ENCODE data around the gene DNPEP. TPM values are rescaled to one million over a fixed set of nuclear protein-coding genes. Genes with fewer than 3 reads are reported as not detected.

The DNPEP gene
- total RNA-seq, 1 donor from 2014 or later, result 19.8 TPM

DNA sequence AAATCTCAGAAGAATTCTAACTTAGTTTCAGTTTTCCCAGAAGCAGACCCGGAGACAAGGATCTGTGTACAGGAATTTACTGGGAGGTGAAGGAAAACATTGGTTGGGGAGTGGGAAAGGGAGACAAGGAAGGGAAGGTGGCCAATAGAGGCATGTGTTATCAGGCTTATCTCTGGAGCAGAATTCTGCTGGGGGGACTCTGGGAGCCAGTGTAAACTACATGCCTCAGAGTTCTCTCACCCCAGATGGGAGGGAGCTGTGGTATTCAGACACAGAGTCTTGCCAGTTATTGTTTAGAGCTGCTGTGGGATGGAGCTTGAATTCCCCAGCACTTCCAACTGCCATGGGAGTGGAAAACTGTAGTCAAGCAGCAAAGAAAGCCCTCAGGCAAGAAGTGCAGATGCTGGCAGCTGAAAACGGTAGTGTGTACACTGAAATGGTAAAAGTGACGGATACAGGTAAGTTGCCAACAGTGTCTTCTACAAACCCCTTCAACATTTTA, 19.0 kb downstream of the DNPEP start:
- no peak overlapping the region for H3K27ac Mint-ChIP-seq (ENCODE audit: unreplicated experiment)
- peaks cover 2% of the 10 kb centered on the region for H3K9me3 Mint-ChIP-seq (ENCODE audit: unreplicated experiment)
- H3K4me3 Mint-ChIP-seq (ENCODE audit: unreplicated experiment), result no peak overlapping the region
- no peak for DNase-seq
- H3K27me3 Mint-ChIP-seq (ENCODE audit: unreplicated experiment), result peaks cover 4% of the 10 kb centered on the region
- H3K4me1 Mint-ChIP-seq (ENCODE audit: low read depth, unreplicated experiment), result peaks cover 2% of the 10 kb centered on the region
- TF ChIP-seq, protein P1, sequence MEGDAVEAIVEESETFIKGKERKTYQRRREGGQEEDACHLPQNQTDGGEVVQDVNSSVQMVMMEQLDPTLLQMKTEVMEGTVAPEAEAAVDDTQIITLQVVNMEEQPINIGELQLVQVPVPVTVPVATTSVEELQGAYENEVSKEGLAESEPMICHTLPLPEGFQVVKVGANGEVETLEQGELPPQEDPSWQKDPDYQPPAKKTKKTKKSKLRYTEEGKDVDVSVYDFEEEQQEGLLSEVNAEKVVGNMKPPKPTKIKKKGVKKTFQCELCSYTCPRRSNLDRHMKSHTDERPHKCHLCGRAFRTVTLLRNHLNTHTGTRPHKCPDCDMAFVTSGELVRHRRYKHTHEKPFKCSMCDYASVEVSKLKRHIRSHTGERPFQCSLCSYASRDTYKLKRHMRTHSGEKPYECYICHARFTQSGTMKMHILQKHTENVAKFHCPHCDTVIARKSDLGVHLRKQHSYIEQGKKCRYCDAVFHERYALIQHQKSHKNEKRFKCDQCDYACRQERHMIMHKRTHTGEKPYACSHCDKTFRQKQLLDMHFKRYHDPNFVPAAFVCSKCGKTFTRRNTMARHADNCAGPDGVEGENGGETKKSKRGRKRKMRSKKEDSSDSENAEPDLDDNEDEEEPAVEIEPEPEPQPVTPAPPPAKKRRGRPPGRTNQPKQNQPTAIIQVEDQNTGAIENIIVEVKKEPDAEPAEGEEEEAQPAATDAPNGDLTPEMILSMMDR (IDR thresholded peaks at IDR 0.05; ENCODE audit: partially characterized antibody, unreplicated experiment), result no peak
- H3K36me3 Mint-ChIP-seq (ENCODE audit: unreplicated experiment), result no peaks in the 10 kb centered on the region

DNA sequence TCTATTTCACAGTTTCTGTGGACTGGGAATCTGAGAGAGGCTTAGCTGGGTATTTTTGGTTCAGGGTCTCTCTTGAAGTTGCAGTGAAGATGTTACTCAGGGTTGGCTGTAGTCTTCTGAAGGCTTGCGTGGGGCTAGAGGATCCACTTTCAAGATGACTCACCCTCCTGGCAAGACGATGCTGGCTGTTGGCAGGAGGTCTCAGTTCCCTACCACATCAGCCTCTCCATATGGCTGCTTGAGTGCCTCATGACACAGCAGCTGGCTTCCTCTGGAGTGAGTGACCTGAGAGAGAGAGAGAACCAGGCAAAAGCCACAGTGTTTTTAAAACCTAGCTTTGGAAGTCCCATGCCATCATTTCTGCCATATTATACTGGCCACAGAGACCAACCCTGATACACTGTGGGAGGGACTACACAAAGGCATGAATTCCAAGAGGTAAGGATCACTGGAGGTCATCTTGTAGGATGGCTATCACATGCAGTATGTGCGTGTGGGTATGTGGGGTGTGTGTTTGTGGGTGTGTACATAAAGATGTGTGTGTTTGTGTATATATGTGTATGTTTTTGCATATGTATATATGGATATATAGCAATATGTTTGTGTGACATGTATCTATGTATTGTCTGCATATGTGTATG, 25.1 kb downstream of the DNPEP start:
- peak overlapping the region; percentile 16 for H3K27ac Mint-ChIP-seq (ENCODE audit: unreplicated experiment)
- H3K27me3 Mint-ChIP-seq (ENCODE audit: unreplicated experiment), result peaks cover 18% of the 10 kb centered on the region
- TF ChIP-seq, protein P1 (IDR thresholded peaks at IDR 0.05; ENCODE audit: partially characterized antibody, unreplicated experiment), result no peak
- DNase-seq, result no peak
- H3K36me3 Mint-ChIP-seq (ENCODE audit: unreplicated experiment), result no peaks in the 10 kb centered on the region
- peaks cover 5% of the 10 kb centered on the region for H3K4me1 Mint-ChIP-seq (ENCODE audit: low read depth, unreplicated experiment)
- no peak overlapping the region for H3K4me3 Mint-ChIP-seq (ENCODE audit: unreplicated experiment)
- peaks cover 1% of the 10 kb centered on the region for H3K9me3 Mint-ChIP-seq (ENCODE audit: unreplicated experiment)

DNA sequence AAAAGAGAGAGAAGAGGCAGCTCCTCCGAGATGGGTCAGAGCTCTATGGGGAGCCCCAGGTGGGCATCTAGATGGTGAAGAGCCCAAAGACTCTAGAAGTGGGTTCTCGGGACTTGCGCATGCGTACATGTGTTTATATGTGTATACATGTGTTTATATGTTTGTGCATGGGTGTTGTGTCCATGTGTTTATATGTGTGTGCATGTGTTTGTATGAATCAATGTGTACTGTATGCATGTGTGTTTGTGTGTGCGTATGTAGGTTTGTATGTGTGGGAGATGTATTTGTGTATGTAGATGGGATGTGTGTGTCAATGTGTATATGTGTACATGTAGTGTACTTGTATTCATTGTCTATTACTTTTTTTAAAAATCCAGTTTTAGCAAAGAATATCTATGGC, 25.6 kb downstream of the DNPEP start:
- no peaks in the 10 kb centered on the region for H3K36me3 Mint-ChIP-seq (ENCODE audit: unreplicated experiment)
- H3K4me1 Mint-ChIP-seq (ENCODE audit: low read depth, unreplicated experiment), result peaks cover 5% of the 10 kb centered on the region
- no peak overlapping the region for H3K4me3 Mint-ChIP-seq (ENCODE audit: unreplicated experiment)
- TF ChIP-seq, protein P1 (IDR thresholded peaks at IDR 0.05; ENCODE audit: partially characterized antibody, unreplicated experiment), result no peak
- H3K9me3 Mint-ChIP-seq (ENCODE audit: unreplicated experiment), result peaks cover 1% of the 10 kb centered on the region
- DNase-seq, result no peak
- no peak overlapping the region for H3K27ac Mint-ChIP-seq (ENCODE audit: unreplicated experiment)
- H3K27me3 Mint-ChIP-seq (ENCODE audit: unreplicated experiment), result peaks cover 18% of the 10 kb centered on the region

DNA sequence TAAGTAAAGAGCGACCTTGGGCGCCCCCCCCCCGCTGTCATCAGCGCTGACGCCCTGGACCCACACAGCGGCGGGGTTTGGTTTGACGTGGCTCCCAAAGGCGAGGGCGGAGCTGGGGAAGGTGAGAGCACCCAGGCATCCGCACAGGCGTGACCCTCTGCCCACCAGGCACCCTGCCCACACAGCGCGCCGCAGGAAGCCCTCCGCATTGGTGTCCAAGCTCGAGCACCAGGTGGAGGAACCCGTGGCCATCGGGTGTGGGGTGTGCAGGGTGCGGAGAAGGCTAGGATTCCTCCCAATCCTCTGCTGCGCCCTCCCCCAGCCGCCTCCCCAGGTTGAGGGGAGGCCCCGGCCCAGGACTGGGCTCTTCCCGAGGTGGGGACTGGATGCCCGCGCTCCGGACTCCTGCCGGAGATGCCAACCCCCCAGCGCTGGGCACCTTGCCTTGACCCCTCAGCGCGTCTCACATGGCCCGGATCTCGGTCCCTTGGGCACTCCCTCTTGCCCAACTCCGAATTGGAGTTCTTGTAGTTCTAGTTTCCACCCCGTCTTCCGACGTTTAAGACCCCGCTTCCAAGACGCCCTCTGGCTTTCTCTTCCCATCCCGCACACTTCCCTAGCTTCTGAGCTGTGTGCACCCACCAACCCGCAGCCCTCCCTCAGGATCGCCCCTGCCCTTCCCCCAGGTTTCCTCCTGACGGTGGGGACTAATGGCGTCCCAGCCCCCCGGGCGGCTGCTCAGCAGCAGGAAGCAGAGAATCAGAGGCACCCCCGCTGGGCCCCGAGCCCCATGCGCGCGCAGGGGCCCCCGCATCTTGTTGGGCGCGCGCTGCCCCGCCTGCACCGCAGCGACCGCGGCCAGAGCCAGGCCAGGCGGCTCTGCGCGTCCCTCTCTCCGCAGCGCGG, 29.3 kb downstream of the DNPEP start:
- H3K9me3 Mint-ChIP-seq (ENCODE audit: unreplicated experiment), result peaks cover 1% of the 10 kb centered on the region
- H3K27ac Mint-ChIP-seq (ENCODE audit: unreplicated experiment), result no peak overlapping the region
- peak overlapping the region; percentile 82 for H3K4me3 Mint-ChIP-seq (ENCODE audit: unreplicated experiment)
- no peaks in the 10 kb centered on the region for H3K36me3 Mint-ChIP-seq (ENCODE audit: unreplicated experiment)
- TF ChIP-seq, protein P1 (IDR thresholded peaks at IDR 0.05; ENCODE audit: partially characterized antibody, unreplicated experiment), result no peak
- peaks cover 19% of the 10 kb centered on the region for H3K27me3 Mint-ChIP-seq (ENCODE audit: unreplicated experiment)
- peak; percentile 47 for DNase-seq
- peaks cover 5% of the 10 kb centered on the region for H3K4me1 Mint-ChIP-seq (ENCODE audit: low read depth, unreplicated experiment)

Data from glutamatergic neuron (in vitro differentiated cells).